DMS79 treated with DMSO at 0.1 percent for 48 hours (cell line): ENCODE results near the gene CHMP1A.
A peak's percentile ranks its signal among the peaks of the same experiment; 100 is the strongest.
"Not testable (repeated sequence)": the region's sequence is repeated elsewhere in the genome, so short reads cannot be mapped to it uniquely, and the experiment has no call there.

Source experiments
- DNase-seq: peaks from one replicate; lab custom pipeline; 2025; lab: John Stamatoyannopoulos, UW

CHMP1A gene

DNA sequence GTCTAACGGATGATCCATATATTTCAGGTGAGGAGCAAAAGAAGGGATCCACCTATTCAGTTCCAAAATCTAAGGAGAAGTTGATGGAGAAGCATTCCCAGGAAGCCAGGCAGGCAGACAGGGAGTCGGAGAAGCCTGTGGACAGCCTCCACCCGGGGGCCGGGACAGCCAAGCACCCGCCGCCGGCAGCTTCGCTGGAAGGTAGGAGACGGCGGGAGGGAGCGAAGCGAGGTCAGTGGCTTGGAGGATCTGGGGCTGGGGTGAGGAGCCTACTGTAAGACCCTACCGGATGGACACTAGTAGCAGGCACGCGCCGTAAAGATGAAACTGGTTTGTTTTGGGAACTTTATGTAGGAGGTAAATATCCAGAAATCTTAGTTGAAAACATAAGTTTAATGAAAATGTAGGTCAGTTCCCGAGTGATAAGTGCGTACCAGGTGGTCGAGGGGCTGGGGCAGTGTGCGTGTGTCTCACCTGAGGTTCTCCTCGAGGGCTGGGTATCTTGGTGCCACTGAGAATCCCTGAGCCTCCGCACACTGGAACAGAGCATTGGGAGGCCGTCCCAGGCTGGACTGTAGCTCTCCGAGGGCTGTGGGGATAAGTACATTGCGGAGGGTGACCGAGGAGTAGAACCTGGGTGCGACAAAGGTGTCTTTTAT is 842 bp upstream of the CHMP1A start:
- DNase-seq = peak; percentile 14

DNA sequence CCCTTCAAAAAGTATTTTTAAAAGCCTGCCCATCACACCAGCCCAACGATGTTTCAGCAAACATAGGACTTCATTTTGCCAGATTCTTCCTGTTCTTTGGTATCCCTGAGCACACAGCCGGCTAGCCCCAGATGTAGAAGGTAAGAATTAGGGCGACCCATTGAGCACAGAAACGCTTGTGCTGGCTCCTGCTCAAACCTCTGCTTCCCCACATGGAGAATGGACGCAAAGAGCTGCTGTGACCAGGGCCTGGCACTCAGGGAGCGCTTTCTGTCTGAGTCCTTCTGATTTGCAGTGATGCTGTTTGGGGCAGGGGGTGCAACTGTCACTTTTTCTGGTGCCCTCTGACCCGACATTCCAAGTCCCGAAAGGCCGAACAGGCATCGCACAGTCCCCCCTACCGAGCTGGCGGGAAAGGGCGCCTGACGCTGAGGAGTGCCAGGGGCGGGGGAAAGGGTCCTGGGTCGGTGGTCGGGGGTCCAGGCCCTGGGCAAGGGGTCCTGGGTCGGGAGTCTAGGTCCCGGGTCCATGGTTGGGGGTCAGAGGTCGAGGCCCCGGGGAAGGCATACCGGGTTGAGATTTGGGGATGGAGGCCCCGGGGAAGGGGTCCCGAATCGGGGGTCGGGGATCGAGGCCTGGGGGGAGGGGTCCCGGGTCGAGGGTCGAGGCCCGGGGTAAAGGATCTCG is 930 bp downstream of the CHMP1A start:
- no peak for DNase-seq

DNA sequence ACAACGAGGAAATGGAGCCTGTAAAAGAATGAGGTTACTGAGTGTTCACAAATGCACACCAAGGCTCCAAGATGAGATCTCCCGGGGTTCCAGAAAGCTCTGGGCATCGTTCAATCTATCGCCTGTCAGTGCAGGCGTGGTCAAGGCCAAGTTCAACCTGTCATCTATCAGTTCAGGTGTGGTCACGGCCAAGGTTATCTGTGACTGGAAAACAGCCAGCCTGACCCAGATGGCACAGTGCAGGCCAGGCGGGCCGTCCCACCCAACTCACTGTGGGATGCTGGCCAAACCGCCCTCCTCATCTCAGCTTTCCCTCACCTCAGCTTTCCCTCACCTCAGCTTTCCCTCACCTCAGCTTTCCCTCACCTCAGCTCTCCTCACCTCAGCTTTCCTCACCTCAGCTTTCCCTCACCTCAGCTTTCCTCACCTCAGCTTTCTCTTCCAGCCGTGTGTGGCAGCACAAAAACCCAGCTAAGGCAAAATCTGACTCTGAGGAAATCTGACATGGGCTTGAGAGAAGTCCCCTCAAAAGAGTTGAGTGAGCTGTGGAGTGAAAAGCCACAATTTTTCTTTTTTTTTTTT is 2.4 kb downstream of the CHMP1A start:
- no peak for DNase-seq

DNA sequence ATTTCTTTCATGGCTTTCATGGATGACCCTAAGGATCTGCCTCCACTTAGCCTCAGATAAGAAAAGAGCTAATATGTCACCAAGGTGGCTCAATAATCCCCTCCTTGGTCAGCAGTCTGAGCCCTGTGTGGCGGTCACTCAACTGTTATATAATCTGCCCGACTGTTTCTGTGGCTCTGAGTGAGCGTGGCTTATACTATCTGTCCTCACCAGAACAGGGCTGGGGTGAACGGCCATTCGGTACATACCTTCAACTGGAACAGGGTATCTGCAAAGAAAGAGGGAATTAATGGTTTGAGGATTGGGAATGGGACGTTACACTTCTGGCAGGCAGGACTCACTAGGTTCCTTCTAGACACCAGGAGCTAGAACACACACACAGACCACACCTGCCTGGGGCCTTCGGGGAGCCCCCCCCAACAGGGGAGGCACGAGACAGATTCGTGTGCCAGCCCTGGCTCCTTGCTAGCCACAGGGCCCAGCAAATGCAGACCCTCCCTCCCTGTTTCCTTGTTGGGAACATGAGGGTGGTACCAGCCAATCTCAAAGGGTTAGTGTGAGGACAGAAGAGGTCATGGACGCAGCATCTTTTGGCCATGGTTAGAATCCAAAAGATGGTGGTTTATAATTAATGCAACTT is 3.7 kb downstream of the CHMP1A start:
- no peak for DNase-seq

DNA sequence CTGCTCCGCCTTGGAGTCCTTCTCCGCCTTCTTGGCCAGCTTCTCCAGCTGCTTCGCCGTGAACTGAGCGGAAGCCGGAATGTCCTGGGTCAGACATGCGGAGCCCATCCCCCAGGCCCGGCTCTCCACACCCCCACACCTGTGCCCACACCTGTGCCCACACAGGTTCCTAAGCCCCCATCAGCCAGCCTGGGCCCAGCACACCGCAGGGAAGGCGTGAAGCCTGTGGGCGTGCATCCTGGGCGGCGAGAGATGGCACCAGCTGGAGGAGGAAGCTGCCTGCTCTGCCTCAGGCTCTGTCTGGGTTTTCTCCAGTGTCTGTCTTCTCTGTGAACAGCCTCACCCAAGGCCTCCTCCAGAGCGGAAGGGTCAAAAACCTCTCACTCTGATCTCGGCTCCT is 5.9 kb downstream of the CHMP1A start:
- DNase-seq = no peak

DNA sequence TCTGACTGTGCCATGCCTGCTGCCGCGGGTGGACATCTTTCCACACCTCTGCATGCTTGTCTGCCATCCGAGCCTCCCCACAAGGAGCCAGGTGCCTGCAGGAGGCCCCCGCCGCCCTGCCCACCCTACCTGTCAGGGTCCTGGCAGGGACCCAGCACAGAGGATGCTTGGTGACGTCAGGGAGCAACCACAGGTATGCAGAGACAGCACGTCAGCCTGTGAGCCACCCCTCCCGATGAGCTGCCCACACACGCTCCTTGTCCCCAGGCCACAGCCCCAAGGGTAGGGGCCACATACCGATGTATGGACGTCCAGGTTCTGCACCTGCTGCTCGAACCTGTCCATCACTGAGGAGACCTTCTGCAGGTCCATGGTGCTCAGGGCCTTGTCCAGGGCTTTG is 10.6 kb downstream of the CHMP1A start:
- no peak for DNase-seq

DNA sequence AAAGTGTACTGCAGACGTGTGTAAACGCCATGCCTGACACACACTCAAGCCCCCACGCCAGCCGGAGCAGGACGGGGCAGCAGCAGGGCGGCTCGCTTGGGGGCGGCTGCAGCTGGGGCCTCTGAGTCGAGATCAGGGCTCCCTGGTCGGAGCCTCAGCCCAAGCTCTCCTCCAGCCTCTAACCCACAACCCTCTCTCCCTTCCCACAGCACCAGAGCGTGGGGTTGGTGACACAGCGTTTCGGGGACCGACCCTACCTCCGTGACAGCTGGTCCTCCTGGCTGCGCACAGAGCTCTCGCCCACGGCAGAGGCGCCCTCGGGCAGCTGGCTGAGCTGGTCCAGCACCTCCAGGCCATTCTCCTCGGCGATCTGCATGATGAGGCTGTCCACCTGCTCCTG is 11.2 kb downstream of the CHMP1A start:
- no peak for DNase-seq

DNA sequence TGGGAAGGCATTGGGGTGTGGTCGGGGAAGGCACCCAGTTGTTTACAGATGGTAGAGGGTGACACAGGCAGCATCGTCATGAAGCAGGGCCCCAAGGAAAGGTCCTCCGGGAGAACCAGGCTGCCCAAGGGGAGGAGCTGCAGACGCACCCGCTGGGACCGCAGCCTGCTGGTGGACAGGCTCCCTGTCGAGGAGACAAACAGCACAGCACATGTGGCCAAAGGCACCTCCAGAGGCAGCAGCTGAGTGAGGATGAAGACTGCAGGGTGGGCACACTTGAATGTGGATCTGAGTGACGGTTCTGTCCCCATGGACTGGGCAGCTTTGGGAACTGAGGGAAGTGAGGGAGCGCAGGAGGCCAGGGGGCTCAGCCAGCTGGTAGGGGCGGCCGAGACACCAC is 12.4 kb downstream of the CHMP1A start:
- DNase-seq = no peak

DNA sequence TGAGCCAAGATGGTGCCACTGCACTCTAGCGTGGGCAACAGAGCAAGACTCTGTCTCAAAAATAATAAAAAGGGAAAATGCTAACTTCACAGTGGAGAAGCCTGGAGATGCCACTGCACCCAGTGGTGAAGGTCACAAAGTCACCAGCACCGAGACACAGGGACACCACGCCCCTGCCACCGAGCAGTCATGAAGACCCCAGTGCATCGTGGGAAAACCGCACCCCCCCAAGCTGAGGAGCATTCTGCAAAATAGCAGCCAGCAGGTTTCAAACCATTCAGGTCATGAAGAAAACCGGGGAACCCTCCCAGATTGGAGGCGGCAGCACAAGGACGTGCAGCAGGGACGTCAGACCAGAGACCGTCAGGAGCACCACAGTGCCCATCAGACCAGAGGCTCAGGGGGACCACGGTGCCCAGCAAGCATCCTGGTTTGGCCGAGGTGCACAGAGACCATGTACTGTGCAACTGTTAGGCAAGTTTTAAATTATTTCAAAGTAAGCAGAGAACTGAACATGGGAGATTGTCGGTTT is 13.7 kb downstream of the CHMP1A start:
- DNase-seq = no peak

DNA sequence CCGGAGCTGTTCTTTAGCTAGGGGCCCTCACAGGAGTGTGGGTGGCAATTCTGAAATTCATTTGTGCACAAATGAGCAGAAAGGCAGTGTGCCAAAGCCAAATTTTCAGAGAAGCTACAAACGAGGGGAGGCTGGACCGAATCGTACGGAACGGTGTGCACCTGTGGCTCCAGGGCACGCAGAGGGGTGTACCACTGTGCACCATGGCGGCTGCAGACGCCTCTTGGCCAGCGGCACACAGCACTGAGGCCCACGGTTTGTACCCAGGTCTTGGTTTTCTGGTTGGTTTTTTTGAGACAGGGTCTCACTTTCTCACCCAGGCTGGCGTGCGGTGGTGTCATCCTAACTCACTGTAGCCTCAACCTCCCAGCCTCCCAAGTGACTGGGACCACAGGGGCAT is 14.9 kb downstream of the CHMP1A start:
- DNase-seq = no peak

DNA sequence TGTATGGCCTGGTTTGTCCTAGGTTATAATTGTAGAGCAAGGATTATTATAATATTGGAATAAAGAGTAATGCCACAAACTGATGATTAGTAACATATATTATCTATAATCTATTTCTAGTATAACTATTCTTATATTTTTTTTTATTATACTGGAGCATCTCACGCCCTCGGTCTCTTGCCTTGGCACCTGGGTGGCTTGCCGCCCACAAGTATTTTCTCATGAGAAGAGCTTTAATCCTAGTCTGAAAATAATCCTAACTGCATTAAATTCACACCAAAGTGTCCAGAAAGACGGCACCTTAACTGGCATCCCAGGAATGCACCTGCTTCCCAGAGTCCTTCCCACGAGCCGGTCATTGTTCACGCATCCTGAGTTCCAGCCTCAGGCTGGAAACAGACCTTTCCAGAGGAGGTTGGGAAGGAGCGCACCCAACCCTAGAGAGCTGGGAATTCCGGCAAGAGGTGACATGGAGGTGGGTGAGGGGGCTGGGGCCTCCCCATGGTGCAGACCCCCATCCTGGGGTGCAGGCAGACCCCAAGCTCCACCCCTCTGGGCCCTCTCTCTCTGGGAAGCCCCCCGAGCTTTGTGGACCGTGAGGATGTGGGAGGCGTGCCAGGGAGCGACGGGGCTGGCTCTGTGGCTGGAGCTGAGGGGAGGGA is 15.9 kb downstream of the CHMP1A start:
- DNase-seq = no peak

DNA sequence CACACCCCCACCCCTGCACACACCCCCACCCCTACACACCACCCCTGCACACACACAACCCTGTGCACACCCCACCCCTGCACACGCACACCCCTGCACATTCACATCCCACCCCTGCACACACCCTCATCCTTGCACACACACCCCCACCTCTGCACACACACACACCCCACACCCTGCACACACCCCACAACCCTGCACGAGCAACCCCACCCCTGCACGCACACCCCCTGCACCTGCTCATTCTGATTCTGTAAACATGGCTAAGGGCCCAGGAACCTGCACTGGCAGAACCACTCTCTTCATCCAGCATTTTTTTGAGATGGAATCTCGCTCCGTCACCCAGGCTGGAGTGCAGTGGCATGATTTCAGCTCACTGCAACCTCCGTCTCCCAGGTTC is 18.1 kb downstream of the CHMP1A start:
- DNase-seq = no peak

DNA sequence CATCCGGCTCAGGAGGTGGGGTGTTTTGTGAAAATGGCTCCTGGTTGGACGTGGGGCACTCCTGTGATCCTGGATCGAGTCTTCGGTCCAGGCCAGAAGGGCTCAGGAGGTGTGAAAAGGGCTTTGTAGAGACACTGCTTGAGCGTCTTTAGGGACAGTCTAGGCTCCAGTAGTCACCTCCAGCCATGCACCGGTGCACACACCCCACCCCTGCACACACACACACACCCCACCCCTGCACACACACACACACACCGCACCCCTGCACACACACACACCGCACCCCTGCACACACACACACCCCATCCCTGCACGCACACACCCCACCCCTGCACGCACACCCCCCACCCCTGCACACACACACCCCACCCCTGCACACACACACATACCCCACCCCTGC is 19.1 kb downstream of the CHMP1A start:
- DNase-seq = no peak

DNA sequence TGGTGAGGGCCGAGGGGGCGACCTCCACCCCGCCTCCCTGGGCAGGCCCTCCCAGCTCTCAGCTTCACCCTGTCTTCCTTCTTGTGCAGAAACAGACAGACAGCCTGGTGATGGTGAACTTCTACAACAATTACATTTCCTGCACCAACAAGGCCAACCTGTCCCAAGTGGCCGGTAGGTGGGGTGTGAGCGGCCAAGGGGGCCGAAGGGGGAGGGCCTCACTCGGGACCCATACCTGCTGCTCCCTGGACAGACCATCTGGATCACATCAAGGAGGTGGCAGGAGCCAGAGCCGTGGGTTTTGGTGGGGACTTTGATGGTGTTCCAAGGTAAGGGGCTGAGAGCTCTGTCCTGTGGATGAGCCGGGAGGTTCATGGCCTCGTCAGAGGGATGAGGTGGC is 20.1 kb downstream of the CHMP1A start:
- DNase-seq = no peak

DNA sequence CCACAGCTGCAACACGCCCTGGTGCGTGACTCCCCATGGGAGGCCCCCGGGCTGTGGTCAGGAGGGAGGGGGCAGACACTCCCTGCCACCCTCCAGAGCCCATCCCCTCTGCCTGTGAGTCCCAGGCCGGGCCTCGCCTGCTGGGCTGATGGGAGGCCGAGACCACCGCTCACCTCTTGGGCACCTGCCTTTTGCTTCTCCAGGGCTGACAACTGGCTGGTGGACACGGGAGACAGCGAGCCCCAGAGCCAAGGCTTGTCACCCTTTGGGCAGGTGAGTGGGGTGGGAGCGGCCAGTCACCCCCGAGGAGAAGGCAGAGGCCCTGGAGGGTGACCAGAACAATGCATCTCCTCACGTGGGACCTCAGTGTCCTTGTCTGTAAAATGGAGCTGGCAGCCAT is 20.8 kb downstream of the CHMP1A start:
- DNase-seq = no peak

DNA sequence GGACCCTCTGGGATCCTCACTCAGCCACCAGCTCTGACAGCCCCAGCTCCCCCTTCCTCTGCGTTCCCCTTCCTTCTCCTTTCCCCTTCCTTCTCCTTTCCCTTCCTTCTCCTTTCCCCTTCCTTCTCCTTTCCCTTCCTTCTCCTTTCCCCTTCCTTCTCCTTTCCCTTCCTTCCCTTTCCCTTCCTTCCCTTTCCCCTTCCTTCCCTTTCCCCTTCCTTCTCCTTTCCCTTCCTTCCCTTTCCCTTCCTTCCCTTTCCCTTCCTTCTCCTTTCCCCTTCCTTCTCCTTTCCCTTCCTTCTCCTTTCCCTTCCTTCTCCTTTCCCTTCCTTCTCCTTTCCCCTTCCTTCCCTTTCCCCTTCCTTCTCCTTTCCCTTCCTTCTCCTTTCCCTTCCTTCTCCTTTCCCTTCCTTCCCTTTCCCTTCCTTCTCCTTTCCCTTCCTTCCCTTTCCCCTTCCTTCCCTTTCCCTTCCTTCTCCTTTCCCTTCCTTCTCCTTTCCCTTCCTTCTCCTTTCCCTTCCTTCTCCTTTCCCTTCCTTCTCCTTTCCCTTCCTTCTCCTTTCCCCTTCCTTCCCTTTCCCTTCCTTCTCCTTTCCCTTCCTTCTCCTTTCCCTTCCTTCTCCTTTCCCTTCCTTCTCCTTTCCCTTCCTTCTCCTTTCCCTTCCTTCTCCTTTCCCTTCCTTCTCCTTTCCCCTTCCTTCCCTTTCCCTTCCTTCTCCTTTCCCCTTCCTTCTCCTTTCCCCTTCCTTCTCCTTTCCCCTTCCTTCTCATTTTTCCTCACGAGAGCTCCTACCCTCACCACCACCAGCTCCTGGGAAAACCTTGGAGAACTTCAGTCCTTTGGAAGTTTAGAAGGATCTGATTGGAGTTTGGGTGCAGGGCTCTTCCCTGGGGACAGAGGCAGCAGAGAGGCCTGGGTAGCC is 22.8 kb downstream of the CHMP1A start:
- not testable (repeated sequence) for DNase-seq

DNA sequence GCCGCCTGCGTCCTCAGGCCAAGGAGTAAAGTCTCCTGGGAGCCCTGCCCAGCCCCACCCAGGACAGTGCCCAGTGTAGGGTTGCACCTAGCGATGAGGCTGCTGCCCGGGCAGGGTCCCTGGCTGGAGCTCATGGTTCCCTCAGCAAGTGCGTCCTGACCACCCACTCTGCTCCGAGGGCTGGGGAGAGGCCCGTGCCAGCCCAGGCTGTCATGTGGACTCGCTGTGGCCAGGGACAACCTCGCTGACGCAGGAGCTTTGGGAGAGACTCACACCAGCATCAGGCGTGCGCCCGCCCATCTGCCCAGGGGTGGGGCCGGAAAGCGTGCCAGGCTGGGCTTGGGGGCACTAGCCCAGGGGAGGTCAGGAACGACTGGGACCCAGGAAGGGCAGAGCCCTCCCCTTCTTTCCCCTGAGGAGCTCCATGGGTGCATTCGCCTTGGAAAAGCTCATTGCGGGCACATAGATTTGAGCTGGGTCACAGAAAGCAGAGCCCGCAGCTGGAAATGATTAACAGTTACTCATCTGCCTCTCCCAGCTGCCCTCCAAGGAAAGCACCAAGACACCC is 24.4 kb downstream of the CHMP1A start:
- no peak for DNase-seq

DNA sequence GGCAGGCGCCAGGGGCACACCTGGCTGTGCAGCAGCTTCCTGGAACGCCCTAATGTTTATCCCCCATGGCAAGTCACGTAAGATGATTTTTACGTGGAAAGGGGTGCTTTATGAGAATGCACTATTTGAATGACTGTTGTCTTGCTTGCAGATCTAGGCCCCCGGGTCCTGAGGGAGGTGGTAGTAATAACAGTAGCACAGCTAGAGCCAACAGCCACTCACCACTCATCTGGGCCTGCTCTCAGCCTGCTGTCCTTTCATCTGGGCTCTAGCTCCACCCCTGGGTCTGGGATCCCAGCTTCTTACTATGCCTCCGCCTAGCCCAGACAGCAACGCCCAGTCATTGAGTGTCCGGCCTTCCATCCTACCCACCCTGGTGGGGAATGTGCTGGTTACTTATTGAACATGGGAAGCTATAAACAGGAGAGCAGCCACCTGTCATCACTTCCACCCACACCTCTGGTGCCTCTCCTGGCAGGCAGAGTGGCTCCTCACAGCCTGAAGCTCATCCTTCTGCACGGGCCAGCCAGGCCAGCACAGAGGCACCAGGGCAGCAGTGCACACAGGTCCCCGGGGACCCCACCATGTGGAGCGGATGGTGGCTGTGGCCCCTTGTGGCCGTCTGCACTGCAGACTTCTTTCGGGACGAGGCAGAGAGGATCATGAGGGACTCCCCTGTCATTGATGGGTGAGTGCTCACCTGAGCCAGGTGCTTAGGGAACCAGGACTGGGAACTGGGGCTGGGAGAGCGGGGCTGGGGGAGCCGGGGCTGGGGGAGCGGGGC is 27.5 kb downstream of the CHMP1A start:
- no peak for DNase-seq

DNA sequence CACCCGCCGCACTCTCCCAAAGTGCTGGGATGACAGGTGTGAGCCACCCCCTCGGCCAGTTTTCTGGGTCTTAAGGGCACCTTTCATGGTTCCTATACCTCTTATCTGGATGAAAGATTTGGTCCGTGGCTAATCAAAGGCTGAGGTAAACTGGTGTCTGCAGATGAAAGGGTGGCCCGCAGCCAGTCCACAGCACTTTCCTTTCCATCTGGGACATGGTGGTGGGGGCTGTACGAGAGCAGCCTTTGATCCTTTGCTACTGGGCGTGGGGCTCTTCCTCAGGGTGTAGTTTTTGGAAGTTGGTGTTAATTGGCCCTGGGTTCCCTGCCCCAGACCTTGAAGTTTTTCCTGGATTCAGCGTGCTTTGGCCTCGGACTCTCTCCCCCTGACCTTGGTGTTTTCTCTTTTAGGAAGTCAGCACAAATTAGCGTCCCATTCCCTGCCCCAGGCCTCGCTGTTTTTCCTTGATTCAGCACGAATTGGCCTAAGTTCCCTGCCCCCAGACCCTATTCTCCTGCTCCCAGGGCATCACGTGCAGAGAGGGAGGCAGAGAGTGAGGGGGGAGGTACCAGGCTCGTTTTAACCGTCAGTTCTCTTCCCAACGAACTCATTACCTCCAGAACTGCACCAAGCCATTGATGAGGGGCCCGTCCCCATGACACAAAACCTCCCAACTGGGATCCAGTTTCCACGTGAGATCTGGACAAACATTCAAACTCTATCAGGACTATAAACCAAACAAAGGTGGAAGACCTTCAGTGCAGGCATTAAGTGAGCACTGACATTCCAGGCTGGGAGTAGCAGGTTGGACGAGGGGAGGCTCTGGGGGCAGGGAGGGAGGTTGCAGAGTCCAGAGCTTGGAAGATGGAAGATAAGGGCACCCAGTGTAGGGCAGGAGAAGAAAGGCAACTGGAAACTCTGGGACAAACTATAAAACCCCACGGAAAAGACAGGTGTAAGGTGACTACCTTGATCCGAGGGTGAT is 32.4 kb downstream of the CHMP1A start:
- DNase-seq = no peak
